NCI-H2196 (cell line): ENCODE results near the gene SIRPB1.
"Not testable (repeated sequence)": the region's sequence is repeated elsewhere in the genome, so short reads cannot be mapped to it uniquely, and the experiment has no call there.

Experiments
- DNase-seq: peaks from one replicate; lab custom pipeline; 2025; ENCODE audit not compliant: unreplicated experiment; lab: John Stamatoyannopoulos, UW

Gene SIRPB1

GRCh38 chr20:1600736-1601135, 19.1 kb downstream of the SIRPB1 start:
- DNase-seq, result no peak

- DNase-seq, result no peak
Observed at GRCh38 chr20:1595333-1595732, 24.5 kb downstream of the SIRPB1 start.

DNA sequence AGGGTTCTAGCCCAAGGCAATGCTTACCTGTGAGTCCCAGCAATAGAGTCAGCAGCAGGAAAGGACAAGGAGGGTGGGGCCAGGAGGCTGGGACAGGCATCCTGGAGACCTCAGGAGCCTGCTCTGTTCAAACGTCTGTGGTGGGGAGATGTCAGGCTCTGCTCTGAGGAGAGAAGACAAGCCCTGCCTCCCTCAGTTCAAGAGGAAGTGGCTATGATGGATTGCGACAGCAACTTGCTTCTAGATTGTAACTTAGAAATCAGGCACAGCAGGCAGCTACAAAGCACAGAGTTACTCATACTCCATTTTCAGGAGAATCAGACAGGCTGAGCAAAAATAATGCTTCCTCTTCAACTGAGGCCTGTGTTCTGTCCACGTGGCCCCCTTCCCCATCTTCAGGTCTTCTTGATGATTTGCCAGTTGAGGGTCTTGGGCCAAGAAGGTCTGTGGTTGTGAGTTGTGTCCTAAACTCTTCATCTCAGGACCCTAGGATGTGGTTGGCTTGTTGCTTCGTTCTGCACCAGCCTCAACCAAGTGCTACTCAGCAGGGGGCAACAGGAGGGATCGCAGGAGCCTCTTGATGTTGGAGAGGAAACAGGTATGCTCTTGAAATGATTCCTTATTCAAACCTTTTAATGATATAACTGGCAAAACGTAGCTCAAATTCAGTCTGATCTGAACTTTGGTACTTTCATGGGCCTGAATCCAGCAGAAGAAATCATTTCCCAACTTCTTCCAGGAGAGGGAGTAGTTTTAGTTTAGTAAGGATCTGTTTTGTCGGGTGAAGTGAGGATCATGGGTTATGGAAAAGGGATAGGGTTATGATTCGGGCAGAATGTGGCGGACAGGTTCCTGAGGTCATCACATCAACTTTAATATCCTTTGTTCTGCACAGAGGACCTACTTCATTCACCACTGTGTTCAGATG, 31.0 kb downstream of the SIRPB1 start:
- DNase-seq, result no peak

DNA sequence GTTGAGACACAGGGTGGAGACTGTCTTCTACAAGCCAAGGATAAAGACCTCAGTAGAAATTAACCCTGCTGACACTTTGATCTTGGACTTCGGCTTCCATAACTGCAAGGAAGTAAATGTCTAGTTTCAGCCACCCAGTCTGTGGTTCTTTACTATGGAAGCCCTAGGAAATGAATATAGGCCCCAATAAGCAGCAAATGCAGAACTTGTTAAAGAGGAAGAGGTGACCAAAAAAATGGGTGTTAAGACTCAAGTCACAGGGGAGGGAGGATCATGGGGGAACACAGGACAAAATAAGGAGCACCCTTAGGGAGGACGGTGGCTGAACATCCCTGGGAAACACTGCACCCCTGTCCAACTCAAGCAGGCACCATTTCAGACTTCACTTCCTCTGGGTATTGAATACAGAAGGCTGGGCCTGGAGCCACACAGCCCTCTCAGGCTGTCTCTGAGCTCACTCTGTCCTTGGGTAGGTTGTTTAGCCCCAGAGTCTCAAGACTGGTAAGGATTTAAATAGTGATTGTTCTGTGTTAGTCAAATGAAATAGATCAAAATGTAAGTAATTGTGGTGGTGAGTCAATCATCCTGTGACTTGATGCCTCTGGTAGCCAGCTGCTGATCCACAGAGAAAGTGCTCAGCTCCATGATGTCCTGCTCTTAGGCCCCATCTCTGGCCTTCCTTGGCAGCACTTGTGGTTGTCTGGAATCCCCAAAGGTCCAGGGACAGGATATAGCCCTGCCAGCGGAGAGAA, 31.9 kb downstream of the SIRPB1 start:
- DNase-seq, result no peak

DNA sequence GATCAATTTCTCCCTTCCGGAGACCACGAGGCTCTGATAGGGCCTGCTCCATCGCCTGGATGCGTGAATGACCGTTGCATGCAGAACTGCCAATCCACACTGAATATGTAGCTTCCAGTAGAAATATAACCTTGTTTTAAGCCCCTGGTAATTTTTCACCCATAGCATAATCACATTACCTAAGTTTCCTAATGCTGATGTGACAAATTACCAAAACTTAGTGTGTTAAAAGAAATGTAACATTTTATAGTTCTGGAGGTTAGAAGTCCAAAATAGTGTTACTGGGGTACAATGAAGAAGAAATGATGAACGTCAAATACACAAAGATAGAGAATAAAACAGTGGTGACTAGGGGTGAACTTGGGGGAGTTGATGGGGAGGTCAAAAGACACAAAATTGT, 40.3 kb downstream of the SIRPB1 start:
- DNase-seq, result no peak

DNA sequence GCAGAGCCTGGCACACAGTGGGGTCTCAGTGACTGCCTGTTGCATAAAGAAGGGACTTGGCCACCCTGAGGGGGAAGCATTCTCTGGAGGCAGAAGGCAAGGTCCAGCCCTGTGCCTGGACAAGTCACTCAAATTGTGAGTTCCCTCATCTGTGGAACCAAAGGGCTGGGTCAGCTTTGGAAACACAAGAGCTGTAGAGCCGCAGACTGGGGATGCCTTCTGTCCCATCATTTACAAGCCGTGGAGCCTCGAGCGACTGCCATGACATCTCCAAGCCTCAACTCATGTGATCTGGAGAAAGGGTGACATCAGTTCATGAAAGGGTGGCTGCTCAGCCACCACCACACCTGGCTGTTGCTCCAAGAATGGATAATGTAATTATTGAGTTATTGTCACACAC, 41.9 kb downstream of the SIRPB1 start:
- no peak for DNase-seq

DNA sequence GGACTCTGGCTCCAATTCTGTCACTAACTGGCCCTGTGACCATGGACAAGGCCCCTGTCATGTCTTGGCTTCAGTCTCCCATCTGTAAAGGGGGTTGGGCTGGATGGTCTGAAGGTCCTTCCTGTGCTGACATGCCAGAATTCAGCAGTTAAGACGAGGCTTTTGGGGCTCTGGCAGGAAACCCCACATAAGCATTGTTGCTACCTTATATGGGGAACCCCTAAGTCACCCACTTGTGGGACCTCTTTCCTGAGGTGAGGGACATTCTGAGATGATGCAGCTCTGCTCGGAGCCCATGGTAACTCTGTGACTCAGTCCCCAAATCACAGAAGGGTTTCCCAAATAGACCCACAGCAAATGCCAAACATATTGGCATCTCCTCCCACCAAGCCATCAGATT, 42.5 kb downstream of the SIRPB1 start:
- not testable (repeated sequence) for DNase-seq

DNA sequence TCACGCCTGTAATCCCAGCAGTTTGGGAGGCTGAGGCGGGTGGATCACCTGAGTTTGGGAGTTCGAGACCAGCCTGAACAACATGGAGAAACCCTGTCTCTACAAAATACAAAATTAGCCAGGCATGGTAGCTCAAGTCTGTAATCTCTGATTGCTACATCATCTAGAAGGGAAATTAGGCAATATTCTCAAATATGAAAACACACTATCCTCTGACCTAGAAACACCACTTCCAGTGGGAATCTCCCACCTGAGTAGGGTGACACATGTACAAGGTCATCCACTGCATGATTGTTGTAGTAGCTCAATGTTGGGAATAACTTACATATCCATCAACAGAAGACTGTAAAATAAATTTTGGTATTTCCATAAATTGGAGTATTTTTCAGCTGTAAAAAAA, 43.2 kb downstream of the SIRPB1 start:
- no peak for DNase-seq

- DNase-seq, result not testable (repeated sequence)
Observed at GRCh38 chr20:1576003-1576402, 43.8 kb downstream of the SIRPB1 start.

GRCh38 chr20:1571583-1571982, 48.2 kb downstream of the SIRPB1 start:
- DNase-seq, result not testable (repeated sequence)
